IPS-18c (cell line): ENCODE measurements around the gene PODXL2.
"Not testable (repeated sequence)": the region's sequence is repeated elsewhere in the genome, so short reads cannot be mapped to it uniquely, and the experiment has no call there.

Source experiments
- H3K4me3 ChIP-seq: 2 replicates; pipeline ENCODE4 v1.7.0; 2013; ENCODE audit warnings: low read depth, mild to moderate bottlenecking, low read length, moderate library complexity; ENCODE audit not compliant: insufficient read depth
- H3K9me3 ChIP-seq: one replicate; pipeline ENCODE4 v1.6.1; 2013; ENCODE audit warnings: mild to moderate bottlenecking, low read length, moderate library complexity; ENCODE audit not compliant: control insufficient read depth, insufficient read depth

Gene PODXL2

GRCh38 chr3:127677541-127678314 is 48.7 kb downstream of the PODXL2 start:
- H3K4me3 ChIP-seq: no peak overlapping the region
- no peaks in the 10 kb centered on the region for H3K9me3 ChIP-seq

GRCh38 chr3:127678315-127678599 is 49.3 kb downstream of the PODXL2 start:
- H3K4me3 ChIP-seq: no peak overlapping the region

DNA sequence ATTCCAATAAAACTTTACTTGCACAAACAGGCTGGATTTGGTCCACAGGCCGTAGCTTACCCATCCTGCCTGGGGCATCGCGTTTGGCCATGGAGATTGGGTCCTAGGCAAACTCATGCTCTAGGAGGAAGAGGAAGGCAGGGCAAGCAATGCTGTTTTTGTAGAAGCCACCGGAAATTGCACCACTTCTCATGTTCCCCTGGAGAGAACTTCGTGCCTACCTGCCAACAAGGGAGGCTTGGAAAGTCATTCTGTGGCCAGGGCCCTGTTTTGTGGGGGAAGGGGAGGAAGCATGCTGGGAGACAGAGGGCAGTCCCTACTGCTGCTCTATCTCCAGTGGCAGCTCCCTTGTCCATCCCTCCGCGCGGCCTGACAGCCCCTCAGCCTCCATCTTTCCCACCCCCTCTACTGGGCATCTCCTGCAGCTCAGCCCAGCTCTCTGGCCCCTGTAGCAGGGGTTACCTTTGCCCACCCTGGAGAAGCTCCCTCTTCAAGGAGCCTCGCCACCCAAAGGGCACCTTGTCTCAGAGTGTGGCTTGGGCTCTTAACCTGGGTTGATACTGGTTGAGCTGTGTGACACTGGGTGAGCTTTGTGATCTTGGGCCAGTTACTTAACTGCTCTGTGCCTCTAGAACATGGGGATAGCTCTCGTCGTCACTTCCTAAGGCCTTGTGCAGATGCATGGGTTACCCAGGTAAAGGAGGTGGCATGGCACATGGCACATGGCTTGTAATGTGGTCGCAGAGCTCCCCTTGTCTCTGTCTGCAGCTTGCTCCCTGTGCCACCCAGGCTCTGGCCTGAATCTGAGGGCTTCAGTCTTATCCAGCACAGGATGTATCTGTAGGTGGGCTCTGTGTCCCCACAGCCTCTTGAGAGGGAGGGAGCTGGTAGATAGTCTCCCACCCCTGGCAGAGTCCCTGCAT is 49.9 kb downstream of the PODXL2 start:
- Histone ChIP-seq H3K9me3 (no peaks in the 10 kb centered on the region), H3K4me3 (no peak overlapping the region)

More at GRCh38 chr3:127678315-127678599, 49.3 kb downstream of the PODXL2 start:
- H3K9me3 ChIP-seq: no peaks in the 10 kb centered on the region

GRCh38 chr3:127679534-127680145 is 50.7 kb downstream of the PODXL2 start:
- H3K4me3 ChIP-seq: no peak overlapping the region
- H3K9me3 ChIP-seq: no peaks in the 10 kb centered on the region

DNA sequence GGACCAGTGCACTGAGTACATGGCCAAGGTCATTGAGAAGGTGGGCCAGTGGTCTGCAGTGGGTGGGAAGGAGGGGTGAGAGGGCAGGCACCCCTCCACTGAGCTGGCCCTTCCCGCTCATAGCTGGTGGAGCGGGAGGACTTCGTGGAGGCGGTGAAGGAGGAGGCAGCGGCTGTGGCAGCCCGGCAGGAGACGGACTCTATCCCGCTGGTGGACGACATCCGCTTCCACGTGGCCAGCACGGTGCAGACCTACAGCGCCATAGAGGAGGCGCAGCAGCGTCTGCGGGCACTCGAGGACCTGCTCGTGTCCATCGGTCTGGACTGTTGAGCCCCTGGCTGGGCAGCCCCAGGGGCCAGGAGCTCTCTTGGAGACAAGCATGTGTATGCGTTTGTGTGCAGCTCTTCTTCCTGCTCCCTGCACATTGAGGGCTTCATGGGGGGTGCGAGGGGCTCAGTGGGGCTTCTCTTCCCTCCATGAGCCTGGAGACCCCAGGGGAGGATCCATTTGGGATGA is 51.2 kb downstream of the PODXL2 start:
- Histone ChIP-seq H3K4me3 (no peak overlapping the region), H3K9me3 (no peaks in the 10 kb centered on the region)

GRCh38 chr3:127680798-127681221 is 51.8 kb downstream of the PODXL2 start:
- Histone ChIP-seq H3K9me3 (no peaks in the 10 kb centered on the region), H3K4me3 (no peak overlapping the region)

- not testable (repeated sequence) for H3K9me3 ChIP-seq, H3K4me3 ChIP-seq
Observed at GRCh38 chr3:127682175-127682554, 53.2 kb downstream of the PODXL2 start.

- no peak overlapping the region for H3K4me3 ChIP-seq
- no peaks in the 10 kb centered on the region for H3K9me3 ChIP-seq
Observed at GRCh38 chr3:127682561-127682960, 53.6 kb downstream of the PODXL2 start.

GRCh38 chr3:127684871-127685707 is 56.1 kb downstream of the PODXL2 start:
- H3K4me3 ChIP-seq: no peak overlapping the region
- H3K9me3 ChIP-seq: no peaks in the 10 kb centered on the region

GRCh38 chr3:127685708-127686511 is 56.9 kb downstream of the PODXL2 start:
- Histone ChIP-seq H3K4me3 (no peak overlapping the region), H3K9me3 (no peaks in the 10 kb centered on the region)

DNA sequence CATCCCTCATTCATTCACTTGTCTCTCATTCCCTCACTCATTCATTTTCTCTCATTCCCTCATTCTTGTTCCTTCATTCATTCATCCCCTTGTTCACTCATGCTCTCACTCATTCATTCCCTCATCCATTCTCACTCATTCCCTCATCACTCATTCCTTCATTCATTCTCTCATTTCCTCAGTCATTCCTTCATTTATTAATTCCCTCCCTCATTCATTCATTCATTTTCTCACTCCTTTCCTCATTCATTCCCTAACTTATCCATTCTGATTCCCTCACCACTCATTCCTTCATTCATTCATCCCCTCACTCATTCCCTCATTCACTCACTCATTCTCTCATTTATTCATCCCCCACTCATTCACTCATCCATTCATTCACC is 57.5 kb downstream of the PODXL2 start:
- H3K9me3 ChIP-seq: no peaks in the 10 kb centered on the region
- H3K4me3 ChIP-seq: no peak overlapping the region

- H3K4me3 ChIP-seq: no peak overlapping the region
- H3K9me3 ChIP-seq: no peaks in the 10 kb centered on the region
Observed at GRCh38 chr3:127687228-127687737, 58.3 kb downstream of the PODXL2 start.

DNA sequence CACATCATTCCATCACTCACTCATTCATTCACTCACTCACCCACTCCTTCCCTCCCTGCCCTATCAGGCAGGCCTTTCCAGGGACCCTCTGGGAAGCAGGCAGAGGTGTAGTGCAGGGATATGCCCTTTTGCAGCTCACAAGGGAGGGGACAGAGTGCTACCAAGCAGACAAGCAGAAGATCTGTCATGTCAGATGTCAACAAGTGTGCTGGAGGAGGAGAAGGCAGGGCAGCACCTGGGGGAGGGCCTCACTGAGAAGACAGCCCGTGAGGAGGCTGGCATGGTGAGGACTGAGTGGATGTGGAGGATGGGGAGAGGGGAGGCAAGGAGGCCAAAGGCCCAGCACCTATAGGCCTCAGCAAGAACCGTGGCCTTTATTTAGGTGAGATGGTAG is 59.0 kb downstream of the PODXL2 start:
- H3K4me3 ChIP-seq: no peak overlapping the region
- no peaks in the 10 kb centered on the region for H3K9me3 ChIP-seq

GRCh38 chr3:127688416-127689265 is 59.7 kb downstream of the PODXL2 start:
- no peaks in the 10 kb centered on the region for H3K9me3 ChIP-seq
- H3K4me3 ChIP-seq: no peak overlapping the region

GRCh38 chr3:127689266-127689860 is 60.4 kb downstream of the PODXL2 start:
- H3K9me3 ChIP-seq: no peaks in the 10 kb centered on the region
- H3K4me3 ChIP-seq: no peak overlapping the region
